Measurements from ENCODE around the gene POU2F3.
"Not testable (repeated sequence)": the region's sequence is repeated elsewhere in the genome, so short reads cannot be mapped to it uniquely, and the experiment has no call there.

The POU2F3 gene

GRCh38 chr11:120259988-120260565 is 20.1 kb downstream of the POU2F3 start:
- Histone ChIP-seq H3K9ac (ENCODE audit: low read depth, low read length) (no peak overlapping the region), H3K9me3 (ENCODE audit: control insufficient read depth, insufficient read depth, low read length) (no peaks in the 10 kb centered on the region), H3K27me3 (ENCODE audit: control insufficient read depth, insufficient read depth, low read length) (peaks cover 9% of the 10 kb centered on the region), H3K36me3 (ENCODE audit: control insufficient read depth, insufficient read depth, low read length) (no peaks in the 10 kb centered on the region), H3K4me1 (ENCODE audit: control insufficient read depth, insufficient read depth, low read length) (peaks cover 19% of the 10 kb centered on the region), H3K4me3 (ENCODE audit: low read depth, low read length) (no peak overlapping the region)

- Histone ChIP-seq H3K36me3 (ENCODE audit: control insufficient read depth, insufficient read depth, low read length) (no peaks in the 10 kb centered on the region), H3K4me1 (ENCODE audit: control insufficient read depth, insufficient read depth, low read length) (peaks cover 21% of the 10 kb centered on the region), H3K9ac (ENCODE audit: low read depth, low read length) (no peak overlapping the region), H3K9me3 (ENCODE audit: control insufficient read depth, insufficient read depth, low read length) (no peaks in the 10 kb centered on the region), H3K4me3 (ENCODE audit: low read depth, low read length) (no peak overlapping the region), H3K27me3 (ENCODE audit: control insufficient read depth, insufficient read depth, low read length) (peaks cover 9% of the 10 kb centered on the region)
These were observed 20.7 kb downstream of the POU2F3 start for GRCh38 chr11:120260616-120261015.

GRCh38 chr11:120261321-120261720 is 21.4 kb downstream of the POU2F3 start:
- Histone ChIP-seq H3K27me3 (ENCODE audit: control insufficient read depth, insufficient read depth, low read length) (peaks cover 5% of the 10 kb centered on the region), H3K36me3 (ENCODE audit: control insufficient read depth, insufficient read depth, low read length) (no peaks in the 10 kb centered on the region), H3K9me3 (ENCODE audit: control insufficient read depth, insufficient read depth, low read length) (no peaks in the 10 kb centered on the region), H3K9ac (ENCODE audit: low read depth, low read length) (no peak overlapping the region), H3K4me3 (ENCODE audit: low read depth, low read length) (no peak overlapping the region), H3K4me1 (ENCODE audit: control insufficient read depth, insufficient read depth, low read length) (peaks cover 17% of the 10 kb centered on the region)

GRCh38 chr11:120261931-120262330 is 22.0 kb downstream of the POU2F3 start:
- H3K9ac ChIP-seq (ENCODE audit: low read depth, low read length), result no peak overlapping the region
- H3K4me1 ChIP-seq (ENCODE audit: control insufficient read depth, insufficient read depth, low read length), result peaks cover 15% of the 10 kb centered on the region
- no peak overlapping the region for H3K4me3 ChIP-seq (ENCODE audit: low read depth, low read length)
- H3K27me3 ChIP-seq (ENCODE audit: control insufficient read depth, insufficient read depth, low read length), result peaks cover 2% of the 10 kb centered on the region
- no peaks in the 10 kb centered on the region for H3K36me3 ChIP-seq (ENCODE audit: control insufficient read depth, insufficient read depth, low read length)
- H3K9me3 ChIP-seq (ENCODE audit: control insufficient read depth, insufficient read depth, low read length), result no peaks in the 10 kb centered on the region

- Histone ChIP-seq H3K4me3 (ENCODE audit: low read depth, low read length) (no peak overlapping the region), H3K9me3 (ENCODE audit: control insufficient read depth, insufficient read depth, low read length) (no peaks in the 10 kb centered on the region), H3K4me1 (ENCODE audit: control insufficient read depth, insufficient read depth, low read length) (peaks cover 6% of the 10 kb centered on the region), H3K27me3 (ENCODE audit: control insufficient read depth, insufficient read depth, low read length) (no peaks in the 10 kb centered on the region), H3K36me3 (ENCODE audit: control insufficient read depth, insufficient read depth, low read length) (no peaks in the 10 kb centered on the region), H3K9ac (ENCODE audit: low read depth, low read length) (no peak overlapping the region)
These were observed 27.4 kb downstream of the POU2F3 start for GRCh38 chr11:120267319-120267718.

GRCh38 chr11:120268686-120269085 is 28.7 kb downstream of the POU2F3 start:
- H3K27me3 ChIP-seq (ENCODE audit: control insufficient read depth, insufficient read depth, low read length), result no peaks in the 10 kb centered on the region
- no peak overlapping the region for H3K9ac ChIP-seq (ENCODE audit: low read depth, low read length)
- no peaks in the 10 kb centered on the region for H3K9me3 ChIP-seq (ENCODE audit: control insufficient read depth, insufficient read depth, low read length)
- H3K4me3 ChIP-seq (ENCODE audit: low read depth, low read length), result no peak overlapping the region
- H3K36me3 ChIP-seq (ENCODE audit: control insufficient read depth, insufficient read depth, low read length), result no peaks in the 10 kb centered on the region
- peaks cover 6% of the 10 kb centered on the region for H3K4me1 ChIP-seq (ENCODE audit: control insufficient read depth, insufficient read depth, low read length)

- no peaks in the 10 kb centered on the region for H3K36me3 ChIP-seq (ENCODE audit: control insufficient read depth, insufficient read depth, low read length)
- no peaks in the 10 kb centered on the region for H3K9me3 ChIP-seq (ENCODE audit: control insufficient read depth, insufficient read depth, low read length)
- no peak overlapping the region for H3K9ac ChIP-seq (ENCODE audit: low read depth, low read length)
- no peaks in the 10 kb centered on the region for H3K27me3 ChIP-seq (ENCODE audit: control insufficient read depth, insufficient read depth, low read length)
- no peak overlapping the region for H3K4me3 ChIP-seq (ENCODE audit: low read depth, low read length)
- peaks cover 6% of the 10 kb centered on the region for H3K4me1 ChIP-seq (ENCODE audit: control insufficient read depth, insufficient read depth, low read length)
These were observed 30.4 kb downstream of the POU2F3 start for GRCh38 chr11:120270386-120270785.

- Histone ChIP-seq H3K4me1 (ENCODE audit: control insufficient read depth, insufficient read depth, low read length) (no peaks in the 10 kb centered on the region), H3K9ac (ENCODE audit: low read depth, low read length) (no peak overlapping the region), H3K36me3 (ENCODE audit: control insufficient read depth, insufficient read depth, low read length) (no peaks in the 10 kb centered on the region), H3K27me3 (ENCODE audit: control insufficient read depth, insufficient read depth, low read length) (no peaks in the 10 kb centered on the region), H3K9me3 (ENCODE audit: control insufficient read depth, insufficient read depth, low read length) (no peaks in the 10 kb centered on the region), H3K4me3 (ENCODE audit: low read depth, low read length) (no peak overlapping the region)
These were observed 31.7 kb downstream of the POU2F3 start for GRCh38 chr11:120271672-120272071.

GRCh38 chr11:120272303-120272702 is 32.4 kb downstream of the POU2F3 start:
- no peaks in the 10 kb centered on the region for H3K4me1 ChIP-seq (ENCODE audit: control insufficient read depth, insufficient read depth, low read length)
- H3K9ac ChIP-seq (ENCODE audit: low read depth, low read length), result no peak overlapping the region
- H3K27me3 ChIP-seq (ENCODE audit: control insufficient read depth, insufficient read depth, low read length), result no peaks in the 10 kb centered on the region
- no peaks in the 10 kb centered on the region for H3K36me3 ChIP-seq (ENCODE audit: control insufficient read depth, insufficient read depth, low read length)
- H3K9me3 ChIP-seq (ENCODE audit: control insufficient read depth, insufficient read depth, low read length), result no peaks in the 10 kb centered on the region
- H3K4me3 ChIP-seq (ENCODE audit: low read depth, low read length), result no peak overlapping the region

GRCh38 chr11:120273432-120273831 is 33.5 kb downstream of the POU2F3 start:
- no peak overlapping the region for H3K9ac ChIP-seq (ENCODE audit: low read depth, low read length)
- H3K4me3 ChIP-seq (ENCODE audit: low read depth, low read length), result no peak overlapping the region
- H3K4me1 ChIP-seq (ENCODE audit: control insufficient read depth, insufficient read depth, low read length), result no peaks in the 10 kb centered on the region
- H3K27me3 ChIP-seq (ENCODE audit: control insufficient read depth, insufficient read depth, low read length), result no peaks in the 10 kb centered on the region
- no peaks in the 10 kb centered on the region for H3K9me3 ChIP-seq (ENCODE audit: control insufficient read depth, insufficient read depth, low read length)
- no peaks in the 10 kb centered on the region for H3K36me3 ChIP-seq (ENCODE audit: control insufficient read depth, insufficient read depth, low read length)

- not testable (repeated sequence) for H3K4me1 ChIP-seq (ENCODE audit: control insufficient read depth, insufficient read depth, low read length); H3K4me3 ChIP-seq (ENCODE audit: low read depth, low read length); H3K9me3 ChIP-seq (ENCODE audit: control insufficient read depth, insufficient read depth, low read length); H3K27me3 ChIP-seq (ENCODE audit: control insufficient read depth, insufficient read depth, low read length); H3K9ac ChIP-seq (ENCODE audit: low read depth, low read length); H3K36me3 ChIP-seq (ENCODE audit: control insufficient read depth, insufficient read depth, low read length)
These were observed 34.0 kb downstream of the POU2F3 start for GRCh38 chr11:120273956-120274355.

GRCh38 chr11:120279502-120279901 is 39.6 kb downstream of the POU2F3 start:
- Histone ChIP-seq H3K36me3 (ENCODE audit: control insufficient read depth, insufficient read depth, low read length) (no peaks in the 10 kb centered on the region), H3K9me3 (ENCODE audit: control insufficient read depth, insufficient read depth, low read length) (no peaks in the 10 kb centered on the region), H3K27me3 (ENCODE audit: control insufficient read depth, insufficient read depth, low read length) (no peaks in the 10 kb centered on the region), H3K9ac (ENCODE audit: low read depth, low read length) (no peak overlapping the region), H3K4me1 (ENCODE audit: control insufficient read depth, insufficient read depth, low read length) (peaks cover 4% of the 10 kb centered on the region), H3K4me3 (ENCODE audit: low read depth, low read length) (no peak overlapping the region)
